Psoas muscle (tissue), 7 donors: ENCODE data around the gene OR5D13. TPM values are rescaled to one million over a fixed set of nuclear protein-coding genes. Genes with fewer than 3 reads are reported as not detected.

ENCODE experiments used
- polyA plus RNA-seq, 3 donors: library from polyadenylated mRNA; stranded (reverse); fragments of 200-250 nt; gene quantifications; one replicate each; pipeline ENCODE4 v1.2.3, GENCODE V29; 2013
- total RNA-seq, 4 donors: library from RNA; stranded (reverse); fragmentation: NEBNext Ultra II Directional in 2 of 4; extraction: Animal tissue kit (Norgen Biotek cat#: 25700) in 2 of 4; gene quantifications; one replicate each; pipeline versions ENCODE4 v1.2.1 to v1.2.4, GENCODE V29; 2021 to 2023
- donor health status: healthy with polysubstance abuse.
- donor health status: DM: no; HTN: no; CAD: no; lungs with moderate emphysema.
- donor health status: Bipolar disorder and iron deficiency.
- donor health status: healthy.
- donor health status: DM: no; HTN: no; CAD: no.
- donor health status: DM: no; HTN: no; CAD: no.
- donor health status: DM: yes; HTN: yes; CAD: no.

Gene OR5D13
- total and polyA plus RNA-seq, 7 donors: not detected

Other genes with a start within 250 kb of the OR5D13 start
- gene OR4C15, start 219.0 kb upstream of the OR5D13 start, total RNA-seq: not detected
- gene OR4C15, start 219.0 kb upstream of the OR5D13 start, polyA plus RNA-seq: not detected
- gene OR4C16, start 201.3 kb upstream of the OR5D13 start, total RNA-seq: not detected
- gene OR4C16, start 201.3 kb upstream of the OR5D13 start, polyA plus RNA-seq: not detected
- gene OR4C11, start 165.8 kb upstream of the OR5D13 start, total RNA-seq: not detected
- not detected for gene OR4C11, start 165.8 kb upstream of the OR5D13 start, polyA plus RNA-seq
- gene OR4P4, start 138.3 kb upstream of the OR5D13 start, total RNA-seq: not detected
- not detected for gene OR4P4, start 138.3 kb upstream of the OR5D13 start, polyA plus RNA-seq
- not detected for gene OR4S2, start 125.1 kb upstream of the OR5D13 start, total RNA-seq
- gene OR4S2, start 125.1 kb upstream of the OR5D13 start, polyA plus RNA-seq: not detected
- gene OR4C6, start 111.2 kb upstream of the OR5D13 start, total RNA-seq: not detected
- gene OR4C6, start 111.2 kb upstream of the OR5D13 start, polyA plus RNA-seq: not detected
- gene OR5D14, start 22.1 kb downstream of the OR5D13 start, total RNA-seq: not detected
- not detected for gene OR5D14, start 22.1 kb downstream of the OR5D13 start, polyA plus RNA-seq
- not detected for gene OR5L1, start 37.9 kb downstream of the OR5D13 start, total RNA-seq
- not detected for gene OR5L1, start 37.9 kb downstream of the OR5D13 start, polyA plus RNA-seq
- gene OR5D18, start 46.2 kb downstream of the OR5D13 start, total RNA-seq: not detected
- gene OR5D18, start 46.2 kb downstream of the OR5D13 start, polyA plus RNA-seq: not detected
- gene OR5L2, start 53.8 kb downstream of the OR5D13 start, total RNA-seq: not detected
- not detected for gene OR5L2, start 53.8 kb downstream of the OR5D13 start, polyA plus RNA-seq
- not detected for gene OR5D16, start 65.3 kb downstream of the OR5D13 start, total RNA-seq
- gene OR5D16, start 65.3 kb downstream of the OR5D13 start, polyA plus RNA-seq: not detected
- not detected for gene TRIM51, start 109.9 kb downstream of the OR5D13 start, total RNA-seq
- not detected for gene TRIM51, start 109.9 kb downstream of the OR5D13 start, polyA plus RNA-seq
- gene OR5W2, start 141.1 kb downstream of the OR5D13 start, total RNA-seq: not detected
- not detected for gene OR5W2, start 141.1 kb downstream of the OR5D13 start, polyA plus RNA-seq
- not detected for gene OR5I1, start 163.0 kb downstream of the OR5D13 start, total RNA-seq
- gene OR5I1, start 163.0 kb downstream of the OR5D13 start, polyA plus RNA-seq: not detected
- not detected for gene OR10AG1, start 196.5 kb downstream of the OR5D13 start, total RNA-seq
- not detected for gene OR10AG1, start 196.5 kb downstream of the OR5D13 start, polyA plus RNA-seq
- gene OR5F1, start 221.2 kb downstream of the OR5D13 start, total RNA-seq: not detected
- not detected for gene OR5F1, start 221.2 kb downstream of the OR5D13 start, polyA plus RNA-seq